Astrocyte (in vitro differentiated cells and primary cell): ENCODE measurements around the gene SMIM44. TPM values are rescaled to one million over a fixed set of nuclear protein-coding genes. Genes with fewer than 3 reads are reported as not detected.

ENCODE experiments used
- DNase-seq: peaks from one replicate; pipeline ENCODE4 v3.0.0-alpha.2; 2010; ENCODE audit warnings: low read depth
- FAIRE-seq: peaks from 2 replicates; lab custom pipeline; 2011; peaks lifted over from hg19 to GRCh38; lab: Jason Lieb, UNC
- H2AFZ ChIP-seq: 2 replicates; pipeline ENCODE4 v1.6.0; 2012; ENCODE audit warnings: low read depth, low read length, inconsistent platforms
- H3K27ac ChIP-seq: 2 replicates; pipeline ENCODE4 v1.5.1; 2011; ENCODE audit warnings: low read depth, low read length, inconsistent platforms
- H3K27me3 ChIP-seq: 2 replicates; pipeline ENCODE4 v1.6.0; 2011; ENCODE audit warnings: low read length, inconsistent platforms; ENCODE audit not compliant: insufficient read depth
- H3K36me3 ChIP-seq: 2 replicates; pipeline ENCODE4 v1.5.1; 2011; ENCODE audit warnings: low read length, inconsistent platforms; ENCODE audit not compliant: insufficient read depth
- H3K4me1 ChIP-seq: 2 replicates; pipeline ENCODE4 v1.5.1; 2011; ENCODE audit warnings: low read length, inconsistent platforms; ENCODE audit not compliant: insufficient read depth
- H3K4me2 ChIP-seq: 2 replicates; pipeline ENCODE4 v1.6.0; 2012; ENCODE audit warnings: low read length, inconsistent platforms
- H3K4me3 ChIP-seq: 2 replicates; pipeline ENCODE4 v1.5.1; 2011; ENCODE audit warnings: low read depth, mild to moderate bottlenecking, low read length, inconsistent platforms; ENCODE audit not compliant: insufficient read depth
- H3K79me2 ChIP-seq: 2 replicates; pipeline ENCODE4 v1.6.0; 2012; ENCODE audit warnings: mild to moderate bottlenecking, low read length, inconsistent platforms; ENCODE audit not compliant: insufficient read depth
- H3K9ac ChIP-seq: 2 replicates; pipeline ENCODE4 v1.6.0; 2012; ENCODE audit warnings: mild to moderate bottlenecking, low read length, inconsistent platforms
- H3K9me3 ChIP-seq: 2 replicates; pipeline ENCODE4 v1.5.1; 2012; ENCODE audit warnings: low read depth, mild to moderate bottlenecking, low read length, inconsistent platforms; ENCODE audit not compliant: insufficient read depth
- H4K20me1 ChIP-seq: 2 replicates; pipeline ENCODE4 v1.6.0; 2012; ENCODE audit warnings: low read length, inconsistent platforms; ENCODE audit not compliant: insufficient read depth
- H3K27ac Mint-ChIP-seq: one replicate; pipeline ENCODE4 v1.8.0; 2021; ENCODE audit warnings: mild to moderate bottlenecking, mixed read lengths; ENCODE audit not compliant: unreplicated experiment
- H3K27me3 Mint-ChIP-seq: one replicate; pipeline ENCODE4 v1.8.0; 2021; ENCODE audit warnings: low read depth, mixed read lengths; ENCODE audit not compliant: unreplicated experiment
- H3K36me3 Mint-ChIP-seq: one replicate; pipeline ENCODE4 v1.8.0; 2021; ENCODE audit warnings: low read depth, mixed read lengths; ENCODE audit not compliant: unreplicated experiment
- H3K4me1 Mint-ChIP-seq: one replicate; pipeline ENCODE4 v1.8.0; 2021; ENCODE audit warnings: low read depth, mixed read lengths; ENCODE audit not compliant: unreplicated experiment
- H3K4me3 Mint-ChIP-seq: one replicate; pipeline ENCODE4 v1.8.0; 2021; ENCODE audit warnings: mild to moderate bottlenecking, moderate library complexity, mixed read lengths; ENCODE audit not compliant: unreplicated experiment
- H3K9me3 Mint-ChIP-seq: one replicate; pipeline ENCODE4 v1.8.0; 2021; ENCODE audit warnings: mild to moderate bottlenecking, mixed read lengths; ENCODE audit not compliant: unreplicated experiment
- CTCF ChIP-seq: IDR thresholded peaks from 2 replicates; pipeline ENCODE4 v1.5.1; 2011; ENCODE audit warnings: low read depth, mild to moderate bottlenecking, inconsistent platforms, low read length, moderate library complexity; ENCODE audit not compliant: insufficient read depth
- EZH2 ChIP-seq: IDR thresholded peaks from 2 replicates; pipeline ENCODE4 v1.6.1; 2012; ENCODE audit warnings: mild to moderate bottlenecking, low read length, inconsistent platforms; ENCODE audit not compliant: insufficient read depth
- total RNA-seq: library from RNA; stranded (reverse); gene quantifications from 2 replicates; pipeline ENCODE4 v1.2.1, GENCODE V29; 2021

Gene SMIM44
- total RNA-seq, 1 donor from 2014 or later: not detected

- H3K27me3 ChIP-seq: no peaks in the 10 kb centered on the region
- Mint-ChIP-seq H3K36me3 (peaks cover 4% of the 10 kb centered on the region), H3K4me1 (peaks cover 11% of the 10 kb centered on the region), H3K4me3 (peak overlapping the region; percentile 60), H3K27me3 (no peaks in the 10 kb centered on the region), H3K27ac (peak overlapping the region; percentile 96), H3K9me3 (no peaks in the 10 kb centered on the region)
- no peaks in the 10 kb centered on the region for H3K9me3 ChIP-seq
- H3K4me3 ChIP-seq: no peak overlapping the region
- peak overlapping the region; percentile 83 for H3K4me2 ChIP-seq
- TF ChIP-seq CTCF (no peak), EZH2 (no peak)
- peaks cover 8% of the 10 kb centered on the region for H3K36me3 ChIP-seq
- FAIRE-seq (no peak), DNase-seq (no peak)
- H3K4me1 ChIP-seq: peaks cover 32% of the 10 kb centered on the region
- H4K20me1 ChIP-seq: peaks cover 3% of the 10 kb centered on the region
- peak overlapping the region; percentile 95 for H3K27ac ChIP-seq
- H3K79me2 ChIP-seq: peaks cover 11% of the 10 kb centered on the region
- H2AFZ ChIP-seq: no peak overlapping the region
- H3K9ac ChIP-seq: peak overlapping the region; percentile 91
Observed at GRCh38 chr19:3459965-3460582, 23.2 kb downstream of the SMIM44 start.

DNA sequence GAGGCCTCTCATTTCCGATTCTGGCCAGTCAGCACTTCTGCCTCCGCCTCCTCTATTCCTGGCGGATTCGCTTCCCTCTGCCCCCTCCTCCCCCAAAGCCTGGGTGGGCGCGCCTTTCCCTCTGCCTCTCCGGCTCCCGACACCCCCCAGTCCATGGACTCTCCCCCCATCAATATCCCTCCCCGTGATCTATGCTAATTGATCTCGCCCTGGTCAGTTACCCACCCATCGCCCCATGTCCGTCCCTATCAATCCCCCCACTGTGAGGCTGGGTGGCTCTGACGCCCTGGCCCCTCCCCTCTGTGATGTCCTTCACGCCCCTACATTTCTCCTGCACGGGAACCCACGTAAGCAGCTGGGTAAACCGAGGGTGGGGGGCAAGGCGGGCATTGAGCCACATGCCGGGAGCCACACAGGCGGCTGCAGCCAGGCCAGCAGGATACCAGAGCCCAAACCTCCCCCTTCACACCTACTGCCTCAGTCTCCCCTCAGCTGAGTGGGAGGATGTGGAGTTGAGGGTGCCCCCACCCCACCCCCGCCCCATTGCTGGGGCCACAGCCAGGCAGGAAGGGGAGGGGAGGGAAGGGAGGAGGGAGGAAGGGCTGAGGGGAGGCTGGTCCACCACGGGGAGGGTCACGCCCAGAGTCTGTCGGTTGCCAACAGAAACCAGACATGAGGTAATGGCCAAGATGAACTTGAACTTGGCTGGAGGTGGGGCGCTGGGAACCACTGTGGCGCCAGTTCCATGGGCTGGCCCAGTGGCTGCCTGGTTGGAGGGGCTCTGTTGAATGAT, 24.0 kb downstream of the SMIM44 start:
- DNase-seq (peak; percentile 96), FAIRE-seq (peak; percentile 94)
- Mint-ChIP-seq H3K27ac (peak overlapping the region; percentile 96), H3K27me3 (no peaks in the 10 kb centered on the region), H3K4me1 (peaks cover 9% of the 10 kb centered on the region), H3K4me3 (no peak overlapping the region), H3K36me3 (peaks cover 4% of the 10 kb centered on the region), H3K9me3 (no peaks in the 10 kb centered on the region)
- peaks cover 15% of the 10 kb centered on the region for H3K79me2 ChIP-seq
- peaks cover 32% of the 10 kb centered on the region for H3K4me1 ChIP-seq
- no peaks in the 10 kb centered on the region for H3K27me3 ChIP-seq
- peaks cover 12% of the 10 kb centered on the region for H3K36me3 ChIP-seq
- peak overlapping the region; percentile 60 for H2AFZ ChIP-seq
- H3K9ac ChIP-seq: peak overlapping the region; percentile 91
- peak overlapping the region; percentile 95 for H3K27ac ChIP-seq
- no peak for TF ChIP-seq CTCF
- no peak for TF ChIP-seq EZH2
- no peak overlapping the region for H3K4me3 ChIP-seq
- H3K4me2 ChIP-seq: peak overlapping the region; percentile 83
- H3K9me3 ChIP-seq: no peaks in the 10 kb centered on the region
- H4K20me1 ChIP-seq: peaks cover 9% of the 10 kb centered on the region
